HL-60/S4 treated with retinoic acid at 250 ng/mL for 4 days and 3 days (cell line): Measurements from ENCODE around the gene NRIP2.
"Not testable (repeated sequence)": the region's sequence is repeated elsewhere in the genome, so short reads cannot be mapped to it uniquely, and the experiment has no call there.

Source experiments
- in situ Hi-C: fragments of 300-500 bp; cut with MboI; formaldehyde crosslinking; loops from 2 replicates; pipeline ENCODE4 v1.7.0; 2022; ENCODE audit warnings: low sequenced_read_pairs

The NRIP2 gene

GRCh38 chr12:2834581-2835491 is at the start of gene NRIP2:
Gene NRIP2, minus strand, starts transcription at chr12:2835035. Its CDS starts 52 bp downstream, at chr12:2834983.
- in situ Hi-C loops = no loop called here

DNA sequence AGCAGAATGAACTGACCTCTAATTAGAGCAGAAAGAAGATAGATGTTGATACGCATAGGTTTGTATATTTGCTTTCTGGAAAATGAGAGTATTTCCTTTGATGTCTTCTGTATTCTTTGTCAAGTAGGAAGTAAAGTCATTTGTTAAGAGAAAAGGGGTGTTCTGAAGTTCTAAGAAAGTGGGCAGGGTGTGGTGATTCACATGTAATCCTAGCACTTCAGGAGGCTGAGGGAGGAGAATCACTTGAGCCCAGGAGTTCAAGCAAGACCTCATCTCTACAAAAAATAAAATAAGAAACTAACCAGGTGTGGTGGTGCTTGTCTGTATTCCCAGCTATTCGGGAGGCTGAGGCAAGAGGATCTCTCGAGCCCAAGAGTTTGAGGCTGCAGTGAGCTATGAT is 45.0 kb upstream of the NRIP2 start:
- in situ Hi-C loops = no loop called here

DNA sequence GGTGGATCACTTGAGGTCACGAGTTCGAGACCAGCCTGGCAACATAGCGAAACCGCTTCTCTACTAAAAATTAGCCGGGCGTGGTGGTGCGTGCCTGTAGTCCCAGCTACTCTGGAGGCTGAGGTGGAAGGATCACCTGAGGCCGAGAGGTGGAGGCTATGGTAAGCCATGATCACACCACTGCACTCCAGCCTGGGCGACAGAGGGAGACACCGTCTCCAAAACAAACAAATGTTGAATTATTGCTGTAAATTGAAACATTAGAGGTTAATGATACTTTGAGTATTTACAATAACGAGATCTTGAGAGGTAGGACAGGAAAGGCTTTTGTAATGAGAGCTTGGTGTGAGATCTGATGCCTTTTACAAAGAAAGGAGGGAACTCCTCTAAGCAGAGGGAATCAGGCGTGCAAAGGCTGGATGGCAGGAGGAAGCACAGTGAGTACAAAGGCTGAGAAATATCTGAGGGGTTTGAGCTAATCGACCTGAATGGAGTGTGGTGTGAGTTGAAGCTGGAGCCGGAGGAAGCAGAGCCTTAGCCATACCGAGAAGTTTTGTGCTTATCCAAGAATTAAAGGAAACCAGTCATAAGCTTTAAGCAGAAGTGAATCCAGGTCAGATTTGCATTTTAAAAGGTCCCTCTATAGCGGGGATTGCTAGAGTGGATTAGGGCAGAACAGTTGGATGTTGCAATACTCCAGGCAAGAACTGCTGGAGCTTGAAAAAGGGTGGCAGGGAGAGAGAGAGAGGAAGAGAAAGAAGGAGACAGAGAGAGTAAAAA is 43.3 kb upstream of the NRIP2 start:
- in situ Hi-C loops = no loop called here

GRCh38 chr12:2877047-2877952 is 42.5 kb upstream of the NRIP2 start, which contains the start of the genes FOXM1 and RHNO1:
Gene FOXM1, minus strand, starts transcription at chr12:2877174. Its CDS starts 2,696 bp downstream, at chr12:2874478.
Gene RHNO1, plus strand, starts transcription at chr12:2877223. Its CDS starts 8,144 bp downstream, at chr12:2885367.
- in situ Hi-C loops = no loop called here

GRCh38 chr12:2876431-2877046 is 41.7 kb upstream of the NRIP2 start:
- in situ Hi-C loops = no loop called here

GRCh38 chr12:2868986-2869632 is 34.3 kb upstream of the NRIP2 start:
- in situ Hi-C loops = not testable (repeated sequence)

DNA sequence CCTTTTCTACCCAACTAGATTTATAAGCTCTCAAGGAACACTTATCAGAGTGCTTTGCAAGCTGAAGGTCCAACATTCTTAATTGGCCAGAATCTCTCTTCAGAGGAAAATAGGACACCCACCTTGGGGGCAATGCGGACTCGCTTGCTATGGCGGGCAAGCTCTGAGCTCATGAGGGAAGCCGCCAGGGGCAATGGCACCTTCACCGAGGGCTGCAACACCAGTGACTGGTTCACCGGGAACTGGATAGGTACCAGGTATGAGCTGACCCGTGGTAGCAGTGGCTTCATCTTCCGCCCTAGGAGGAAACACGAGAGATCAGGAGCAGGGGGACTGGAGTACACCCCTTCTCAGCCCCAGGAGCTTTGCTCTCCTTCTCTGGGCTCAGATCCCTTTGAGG is 29.4 kb upstream of the NRIP2 start:
- in situ Hi-C loops = no loop called here

GRCh38 chr12:2863402-2863801 is 28.6 kb upstream of the NRIP2 start:
- in situ Hi-C loops = not testable (repeated sequence)

GRCh38 chr12:2862876-2863275 is 28.0 kb upstream of the NRIP2 start:
- in situ Hi-C loops = no loop called here

DNA sequence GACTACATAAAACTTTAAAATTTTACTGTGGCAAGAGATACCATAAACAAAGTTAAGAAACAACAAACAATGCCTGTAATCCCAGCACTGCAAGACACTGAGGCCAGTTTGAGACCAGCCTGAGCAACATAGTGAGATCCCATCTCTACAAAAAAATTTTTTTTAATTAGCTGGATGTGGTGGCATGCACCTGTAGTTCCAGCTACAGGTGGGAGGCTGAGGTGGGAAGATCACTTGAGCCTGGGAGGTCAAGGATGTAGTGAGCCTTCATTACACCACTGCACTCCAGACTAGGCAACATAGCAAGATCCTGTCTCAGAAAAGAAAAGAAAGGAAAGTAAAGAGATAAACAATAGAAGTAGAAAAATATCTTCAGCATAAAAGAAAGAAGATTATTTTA is 25.3 kb upstream of the NRIP2 start:
- in situ Hi-C loops = no loop called here

GRCh38 chr12:2858944-2859421 is 24.1 kb upstream of the NRIP2 start:
- in situ Hi-C loops = no loop called here

GRCh38 chr12:2858334-2858733 is 23.5 kb upstream of the NRIP2 start:
- in situ Hi-C loops = no loop called here

DNA sequence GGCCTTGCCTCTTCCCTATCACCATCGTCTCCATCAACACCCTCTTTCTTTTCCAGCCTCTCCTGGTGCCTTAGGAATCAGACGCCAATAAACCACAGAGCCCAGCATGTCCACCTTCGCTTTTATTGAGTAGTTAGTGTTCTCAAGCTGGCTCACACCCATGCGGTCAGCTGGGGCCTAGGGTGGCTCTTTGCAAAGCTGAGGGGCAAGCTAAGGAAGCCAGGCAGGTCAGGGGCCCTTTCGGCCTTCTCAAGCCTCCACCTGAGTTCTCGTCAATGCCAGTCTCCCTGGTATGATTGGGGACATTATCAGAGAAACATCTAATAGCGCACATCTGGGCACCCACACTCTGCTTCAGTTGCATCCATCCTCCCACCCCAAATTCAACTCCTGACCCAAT is 22.7 kb upstream of the NRIP2 start:
- in situ Hi-C loops = no loop called here

DNA sequence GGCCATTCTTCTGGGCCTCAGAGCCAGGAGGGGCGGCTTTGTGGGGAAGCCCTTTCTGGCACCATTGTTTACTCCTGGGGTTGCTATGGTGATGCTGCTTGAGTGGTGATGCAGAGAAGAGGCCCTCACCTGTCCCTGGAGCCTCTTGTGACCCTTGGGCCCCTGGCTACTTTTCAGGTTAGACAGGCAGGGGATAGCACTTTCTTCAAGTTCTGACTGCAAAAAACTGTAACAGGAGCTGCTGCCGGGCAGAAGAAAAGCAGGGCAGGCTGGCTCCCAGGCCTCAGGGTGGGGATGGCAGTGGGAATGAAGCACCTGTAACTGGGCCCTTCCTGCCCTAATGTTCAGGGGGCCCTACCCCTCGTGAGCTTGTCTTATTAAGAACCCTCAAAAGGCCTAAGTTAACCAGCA is 22.2 kb upstream of the NRIP2 start, which contains the start of gene TEX52:
Gene TEX52, minus strand, starts transcription at position 19 of the 411 bp plus-strand sequence. Its CDS starts 13 bp downstream, at position 6.
- in situ Hi-C loops = no loop called here

DNA sequence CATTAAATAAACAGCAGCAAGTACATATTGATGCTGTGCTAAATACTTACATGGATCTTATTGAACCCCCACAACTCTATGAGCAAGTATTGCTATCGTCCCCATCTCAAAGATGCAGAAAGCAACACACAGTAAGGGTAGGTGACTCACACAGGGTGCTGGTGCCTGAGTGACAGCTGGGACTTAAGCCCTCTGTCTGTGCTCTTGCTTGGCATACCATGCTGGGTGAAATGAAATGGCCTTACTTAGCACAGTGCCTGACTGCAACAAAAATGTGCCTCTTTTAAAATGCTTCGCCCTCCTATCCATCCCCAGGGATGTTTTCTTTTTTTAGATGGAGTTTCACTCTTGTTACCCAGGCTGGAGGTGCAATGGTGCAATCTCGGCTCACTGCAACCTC is 21.2 kb upstream of the NRIP2 start:
- in situ Hi-C loops = no loop called here

GRCh38 chr12:2855546-2855945 is 20.7 kb upstream of the NRIP2 start:
- in situ Hi-C loops = no loop called here

DNA sequence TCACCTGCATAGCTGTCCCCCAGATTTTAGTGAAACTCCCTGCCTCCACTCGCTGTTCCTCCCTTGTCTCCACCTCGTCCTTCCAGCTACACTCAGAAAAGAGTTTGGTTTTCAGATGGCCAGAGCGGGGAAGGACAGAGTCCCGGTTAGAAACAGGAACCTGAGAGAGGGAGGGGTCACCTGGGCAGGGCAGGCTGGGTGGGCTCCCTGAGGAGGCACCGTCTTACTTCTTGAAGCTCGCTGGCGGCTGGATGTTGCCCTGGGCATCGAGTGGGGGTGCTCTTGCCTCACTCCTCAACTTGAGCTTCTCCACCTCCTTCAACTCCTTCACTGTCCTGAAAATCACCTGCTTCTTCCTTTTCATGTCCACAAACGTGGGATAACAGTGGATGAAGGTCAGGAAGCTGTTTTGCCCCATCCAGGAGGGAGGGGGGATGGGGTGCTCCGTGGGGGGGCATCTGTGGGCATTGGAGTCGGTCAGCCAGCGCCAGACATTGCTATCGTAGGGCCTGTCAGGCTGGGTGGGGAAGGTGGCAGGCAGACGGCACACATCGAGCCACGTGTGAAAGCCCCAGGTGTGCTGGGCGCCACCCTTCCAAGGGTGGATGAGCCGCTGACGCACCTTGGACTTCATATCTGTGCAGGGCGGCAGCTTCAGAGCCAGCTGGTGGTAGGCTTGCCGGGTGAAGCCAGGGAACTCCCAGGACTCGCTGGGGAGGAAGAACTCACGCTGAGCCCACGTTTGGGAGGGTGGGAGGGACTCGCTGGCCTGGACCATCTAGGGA is 20.0 kb upstream of the NRIP2 start:
- in situ Hi-C loops = no loop called here

- in situ Hi-C loops = no loop called here
Observed at GRCh38 chr12:2853626-2854025, 18.8 kb upstream of the NRIP2 start.

GRCh38 chr12:2851931-2852330 is 17.1 kb upstream of the NRIP2 start:
- in situ Hi-C loops = no loop called here
